G401 (cell line): ENCODE results near the gene OGA. TPM values are rescaled to one million over a fixed set of nuclear protein-coding genes. Genes with fewer than 3 reads are reported as not detected.
A peak's percentile ranks its signal among the peaks of the same experiment; 100 is the strongest.

Experiments
- DNase-seq: peaks from one replicate; pipeline ENCODE4 v3.0.0-alpha.2; 2015; ENCODE audit warnings: low spot score
- in situ Hi-C: cut with HindIII; loops from 2 replicates; pipeline ENCODE4 v1.10.0; 2016; ENCODE audit warnings: low sequenced_read_pairs, mixed read lengths
- total RNA-seq: library from RNA; depleted of rRNA; stranded (reverse); fragments of >200 nt; shearing (Covaris generic); gene quantifications from 2 replicates; pipeline ENCODE4 v1.2.3, GENCODE V29; 2014

The OGA gene
- total RNA-seq, 1 experiment from 2014 or later = 67.4 TPM

- in situ Hi-C loops = no loop called here
- peak; percentile 83 for DNase-seq
Observed at GRCh38 chr10:101838416-101838970, 20.2 kb upstream of the OGA start.

DNA sequence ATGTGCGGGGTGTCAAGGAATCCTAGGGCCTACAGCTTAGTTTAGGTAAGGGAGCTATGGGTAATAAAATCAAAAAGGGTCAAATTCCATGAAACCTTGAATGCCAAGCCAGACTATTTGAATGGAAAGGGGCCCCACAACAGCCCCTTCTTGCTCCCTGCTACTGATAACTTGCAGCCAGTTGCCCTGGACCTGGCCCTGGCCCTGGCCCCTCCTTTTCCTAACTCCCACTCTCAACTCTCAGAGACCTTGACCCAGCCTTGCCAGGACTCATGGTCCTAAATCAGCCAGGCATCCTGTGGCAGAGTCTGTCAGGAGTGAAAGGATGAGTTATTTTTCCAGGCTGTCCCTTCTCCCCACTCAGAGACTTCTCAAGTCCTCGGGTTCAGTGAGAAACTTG, 19.5 kb upstream of the OGA start:
- in situ Hi-C loops = no loop called here
- DNase-seq = no peak

DNA sequence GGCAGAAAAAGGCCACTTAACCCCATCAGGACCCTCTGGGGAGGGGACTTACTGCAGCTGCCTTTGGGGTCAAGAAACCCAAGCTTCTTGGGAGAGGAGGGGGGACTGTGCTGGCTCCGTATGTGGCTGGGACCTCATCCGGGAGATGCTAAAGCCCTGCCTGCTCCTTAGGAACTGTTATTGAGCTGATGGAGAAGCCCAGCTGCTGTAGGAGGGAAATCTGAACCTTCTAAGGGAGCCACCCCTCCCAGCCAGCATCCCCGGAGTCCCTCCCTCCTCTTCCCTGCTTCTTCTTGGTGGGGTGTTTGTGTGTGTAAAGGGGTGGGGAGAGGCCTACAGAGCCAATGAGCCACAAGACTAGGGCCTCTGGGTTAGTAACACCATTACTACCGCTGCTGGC, 17.1 kb upstream of the OGA start:
- no peak for DNase-seq

DNA sequence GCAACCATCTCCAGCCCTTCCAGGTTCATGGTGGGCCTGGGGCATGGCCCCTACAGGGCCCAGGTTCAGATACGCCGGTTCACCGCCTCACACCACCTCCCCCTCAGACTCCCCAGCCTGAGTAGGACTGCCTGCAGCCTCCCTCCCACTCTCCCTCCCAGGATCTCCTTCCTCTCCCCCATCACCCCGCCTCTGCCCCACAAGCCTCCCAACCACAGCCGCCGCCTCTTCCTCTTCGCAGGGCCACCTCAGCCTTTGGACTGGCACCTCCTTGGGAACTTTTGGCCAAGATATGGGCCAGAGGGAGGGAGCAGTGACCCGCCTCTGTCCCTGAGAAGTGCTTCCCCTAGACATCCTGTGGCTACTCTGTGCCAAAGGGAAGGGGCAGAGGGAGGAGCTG, 16.1 kb upstream of the OGA start:
- in situ Hi-C loops = no loop called here
- no peak for DNase-seq

More for the DNA sequence above, 17.1 kb upstream of the OGA start:
- in situ Hi-C loops = no loop called here

DNA sequence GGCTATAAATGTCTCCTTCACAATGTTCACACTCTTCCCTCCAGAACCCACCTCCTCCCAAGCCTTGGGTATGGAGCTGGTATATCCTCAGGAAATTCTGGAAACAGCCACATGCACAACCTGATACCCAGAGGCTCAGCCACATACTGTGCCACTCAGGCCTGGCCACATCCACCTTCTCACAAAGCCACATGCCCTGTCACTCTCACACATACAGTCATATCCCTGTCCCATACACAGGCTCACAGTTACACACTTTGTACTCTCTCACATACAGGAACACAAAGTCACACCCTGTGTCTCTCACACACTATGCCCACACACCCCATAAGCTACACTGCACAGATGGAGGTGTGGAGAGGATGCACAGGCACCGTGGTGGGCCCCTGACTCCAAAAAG, 15.2 kb upstream of the OGA start:
- in situ Hi-C loops = no loop called here
- no peak for DNase-seq

GRCh38 chr10:101832325-101832771, 14.1 kb upstream of the OGA start:
- no peak for DNase-seq
- in situ Hi-C loops = no loop called here

DNA sequence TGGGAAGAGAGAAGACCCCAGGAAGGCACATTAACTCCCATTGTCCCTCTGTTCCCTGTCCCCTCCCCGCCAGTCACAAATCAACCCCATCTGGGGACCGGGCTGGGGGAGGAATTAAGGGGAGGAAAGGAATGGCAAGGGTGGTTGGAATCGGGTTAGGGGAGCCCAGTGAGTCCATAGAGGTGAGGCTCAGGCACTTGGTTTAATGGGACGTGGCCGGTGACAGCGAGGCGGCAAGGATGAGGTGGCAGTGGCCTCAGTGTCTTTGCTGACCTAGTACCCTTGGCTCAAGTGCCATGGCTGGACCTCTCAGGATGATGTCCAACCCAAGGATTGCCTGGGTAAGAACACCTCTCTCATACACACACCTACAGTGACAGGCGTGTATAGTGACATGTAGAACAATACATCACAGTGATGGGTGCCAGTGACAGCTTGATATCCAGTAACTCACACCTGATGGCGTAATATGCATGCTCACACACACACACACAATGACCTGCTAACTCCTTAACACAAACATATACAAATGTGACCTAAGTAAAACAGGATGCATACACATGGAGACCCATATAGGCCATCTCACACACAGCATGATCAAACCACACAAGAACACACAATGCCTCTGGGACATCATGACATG, 13.0 kb upstream of the OGA start:
- DNase-seq = no peak

GRCh38 chr10:101830322-101831168, 12.3 kb upstream of the OGA start:
- no peak for DNase-seq

More for the DNA sequence above, 13.0 kb upstream of the OGA start:
- in situ Hi-C loops = no loop called here

DNA sequence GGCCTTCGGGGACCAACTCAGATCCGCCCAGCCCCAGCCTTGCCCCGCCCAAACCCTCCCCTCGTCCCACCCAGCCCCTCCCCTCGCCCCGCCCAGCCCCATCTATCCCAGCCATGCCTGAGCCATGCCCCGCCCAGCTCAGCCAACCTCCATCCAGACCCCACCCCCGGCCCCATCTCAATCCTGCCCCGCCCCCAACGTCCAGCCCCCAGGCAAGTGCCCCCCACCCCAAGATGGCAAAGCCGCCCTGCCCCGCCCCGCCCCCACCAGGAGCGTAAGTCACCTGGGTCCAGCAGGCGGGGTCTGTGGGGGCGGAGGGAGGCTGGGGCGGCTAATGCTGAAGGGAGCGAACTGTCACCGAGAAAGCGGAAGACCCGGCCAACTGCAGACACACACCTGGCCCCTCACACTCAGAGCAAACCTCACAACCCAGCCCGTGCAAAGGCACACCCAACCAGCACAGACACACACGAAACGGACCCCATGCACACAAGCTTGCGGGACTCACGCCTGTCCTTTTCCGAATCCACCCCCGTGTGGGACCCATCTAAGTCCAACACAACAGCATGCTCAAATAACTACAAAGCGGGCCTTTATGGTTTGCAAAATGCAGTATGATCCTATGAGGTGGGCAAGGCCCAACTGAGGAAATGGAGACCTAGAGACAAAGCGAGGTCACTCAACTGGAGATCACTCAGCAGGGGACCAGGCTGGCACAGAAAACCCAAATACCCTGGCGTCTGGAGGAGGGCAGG, 11.5 kb upstream of the OGA start:
- DNase-seq = no peak
- in situ Hi-C loops = no loop called here

More at GRCh38 chr10:101830322-101831168, 12.3 kb upstream of the OGA start:
- in situ Hi-C loops = no loop called here

- in situ Hi-C loops = no loop called here
- DNase-seq = no peak
Observed at GRCh38 chr10:101828766-101829551, 10.7 kb upstream of the OGA start.

DNA sequence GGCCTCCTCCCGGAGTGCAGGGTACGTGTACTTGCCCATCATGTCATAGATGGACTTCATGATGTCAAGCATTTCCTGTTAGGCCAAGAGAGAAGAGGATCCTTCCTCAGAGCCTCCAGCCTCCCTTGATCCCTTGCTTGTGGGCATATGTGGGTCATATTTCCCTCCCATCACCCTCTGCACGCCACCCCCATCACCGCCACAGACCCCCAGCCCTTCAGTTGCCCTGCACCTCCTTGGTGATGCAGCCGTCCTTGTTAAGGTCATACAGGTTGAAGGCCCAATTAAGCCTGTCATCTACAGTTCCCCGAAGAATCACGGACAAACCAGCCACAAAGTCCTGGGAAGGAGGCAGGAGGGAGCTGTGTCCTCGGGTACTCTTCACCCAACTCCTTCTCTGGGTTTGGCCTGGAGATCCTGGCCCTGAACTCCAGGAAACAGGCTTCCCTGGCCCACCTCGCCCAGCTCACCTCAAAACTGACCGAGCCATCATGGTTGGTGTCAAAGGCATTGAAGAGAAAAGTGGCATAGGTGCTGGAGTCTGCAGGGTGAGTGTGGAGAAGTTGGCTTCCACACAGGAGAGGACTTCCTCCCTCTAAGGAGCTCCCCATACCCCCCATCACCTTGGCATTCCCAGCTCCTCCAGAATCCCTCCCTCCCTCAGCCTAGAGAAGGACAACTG, 9.8 kb upstream of the OGA start:
- in situ Hi-C loops = no loop called here

DNA sequence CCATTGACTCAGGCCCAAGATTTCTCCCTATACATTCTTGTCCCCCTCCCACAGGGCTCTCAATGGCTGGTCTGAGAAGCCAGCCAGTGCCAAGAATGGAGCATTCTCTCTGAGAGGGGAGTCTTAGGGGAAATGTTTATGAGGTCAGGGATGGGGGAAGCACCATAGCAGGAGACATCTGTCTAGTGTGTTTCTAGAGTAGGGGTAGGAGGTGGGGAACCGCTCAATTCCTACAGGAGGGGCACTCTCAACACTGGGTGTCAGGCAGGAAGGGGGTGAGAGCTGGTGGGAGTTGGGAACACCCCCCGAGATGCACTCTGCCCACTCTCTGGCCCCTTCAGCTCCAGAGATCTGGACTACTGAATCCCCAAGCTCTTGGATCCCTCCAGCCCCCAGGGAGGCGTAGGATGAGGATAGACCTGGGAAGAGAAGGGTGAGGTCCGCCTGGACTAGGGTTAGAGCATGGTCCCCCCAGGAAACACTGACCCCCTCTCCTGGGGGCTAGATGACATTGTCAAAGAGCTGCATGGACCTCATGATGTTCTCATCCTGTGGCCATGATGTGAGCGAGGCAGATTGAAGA, 8.7 kb upstream of the OGA start:
- DNase-seq = no peak
- in situ Hi-C loops = no loop called here

More for the DNA sequence above, 9.8 kb upstream of the OGA start:
- DNase-seq = no peak

DNA sequence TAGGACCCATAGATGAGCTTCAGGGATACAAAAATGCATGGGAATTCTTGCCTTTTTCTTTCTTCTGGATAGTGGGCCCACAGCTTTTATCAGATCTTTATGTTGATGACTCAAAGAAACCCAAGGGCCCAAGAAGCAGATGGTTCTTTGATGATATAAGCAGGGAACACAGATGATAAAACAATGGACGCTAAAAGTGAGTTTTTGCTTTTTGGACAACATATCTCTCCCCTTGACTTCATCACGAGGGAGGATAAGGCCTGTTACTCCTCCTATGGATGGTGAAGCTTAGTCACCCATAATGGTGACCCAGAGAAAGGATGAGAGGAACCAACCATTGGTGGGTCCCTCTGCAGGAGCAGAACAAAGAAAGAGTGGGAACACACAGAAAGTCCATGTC, 6.5 kb upstream of the OGA start:
- no peak for DNase-seq
- in situ Hi-C loops = no loop called here

- DNase-seq = no peak
- in situ Hi-C loops = no loop called here
Observed at GRCh38 chr10:101818872-101819633, 809 bp upstream of the OGA start.

- DNase-seq = peak; percentile 75
- in situ Hi-C loops = no loop called here
Observed at GRCh38 chr10:101817337-101818118, 716 bp downstream of the OGA start.

DNA sequence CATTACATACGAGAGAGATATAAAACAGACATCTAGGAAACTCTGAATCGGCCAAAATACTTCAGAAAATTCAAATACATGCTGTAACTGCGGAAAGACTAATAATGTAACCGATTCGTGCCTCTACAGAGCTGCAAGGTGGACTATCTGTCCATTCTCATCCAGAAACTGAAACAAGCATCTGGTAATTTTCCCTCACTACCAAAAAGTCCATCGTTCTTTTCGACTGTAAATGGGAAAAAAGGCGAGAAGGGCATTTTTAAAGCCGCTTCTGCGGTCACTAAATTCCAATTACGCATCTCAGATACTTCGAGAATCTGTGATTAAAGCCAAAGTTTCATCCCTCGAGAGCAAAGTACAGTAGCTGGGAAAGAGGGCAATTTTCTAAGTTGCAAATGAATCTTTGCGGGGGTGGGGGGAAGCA, 1.3 kb downstream of the OGA start:
- DNase-seq = no peak
- in situ Hi-C loops = no loop called here

- no peak for DNase-seq
- in situ Hi-C loops = no loop called here
Observed at GRCh38 chr10:101816376-101816775, 1.9 kb downstream of the OGA start.
